Gastrocnemius medialis (tissue), 4 donors: ENCODE results near the gene DNM3.
A peak's percentile ranks its signal among the peaks of the same experiment; 100 is the strongest.

ENCODE experiments used
- CTCF ChIP-seq, 5 experiments: fragments of 450-650 bp in 3 of 5; fragments of 200-600 bp in 2 of 5; sonication (generic) in 2 of 5; IDR thresholded peaks in 4 of 5; conservative IDR thresholded peaks in 1 of 5; 1 replicate in 4 of 5; 2 replicates in 1 of 5; pipeline ENCODE4 v1.5.1; 2016 to 2019; ENCODE audit warnings: antibody characterized with exemption in 5 of 5, mild to moderate bottlenecking in 3 of 5, moderate library complexity in 3 of 5
- POLR2A ChIP-seq, 2 donors: fragments of 450-650 bp; IDR thresholded peaks; one replicate each; pipeline ENCODE4 v1.6.1; 2017; ENCODE audit warnings: antibody characterized with exemption in 2 of 2, mild to moderate bottlenecking in 2 of 2, moderate library complexity in 2 of 2

GRCh38 chr1:172143384-172144055 is 302.2 kb downstream of the DNM3 start:
- TF ChIP-seq CTCF (IDR thresholded peaks at IDR 0.05 in 4 of 5, conservative IDR thresholded peaks at IDR 0.05 in 1 of 5) = no peak
- TF ChIP-seq POLR2A (IDR thresholded peaks at IDR 0.05) = peak in 1 of 2 donors; percentile 21
